H1 (cell line): ENCODE results near the gene REXO5. TPM values are rescaled to one million over a fixed set of nuclear protein-coding genes. Genes with fewer than 3 reads are reported as not detected.
A peak's percentile ranks its signal among the peaks of the same experiment; 100 is the strongest.

Experiments
- CTCF ChIA-PET: fragments of 300-600 bp; sonication (Branson Sonifier 250); formaldehyde crosslinking; loops from one replicate; lab custom pipeline; 2021; ENCODE audit not compliant: partially characterized antibody; lab: Charles Lee
- POLR2A ChIA-PET: fragments of 300-600 bp; sonication (Branson Sonifier 250); formaldehyde crosslinking; loops from one replicate; lab custom pipeline; 2021; ENCODE audit warnings: inconsistent platforms; ENCODE audit not compliant: partially characterized antibody; lab: Charles Lee
- DNase-seq, 2 experiments: peaks; one replicate each; pipeline versions ENCODE4 v3.0.0 to v3.0.0-alpha.2; 2010 to 2022; ENCODE audit warnings: low spot score in 2 of 2, low read depth in 1 of 2, mixed read lengths in 1 of 2
- FAIRE-seq: peaks from 2 replicates; lab custom pipeline; 2011; peaks lifted over from hg19 to GRCh38; lab: Jason Lieb, UNC
- H2AFZ ChIP-seq: 2 replicates; pipeline ENCODE4 v1.8.1; 2012; ENCODE audit warnings: low read length, inconsistent platforms
- H2AK5ac ChIP-seq: 2 replicates; pipeline ENCODE4 v1.6.1; 2013; ENCODE audit warnings: low read depth, low read length
- H2BK120ac ChIP-seq: replicated peaks from 2 replicates; pipeline ENCODE3; 2013; ENCODE audit warnings: low read depth, low read length, inconsistent platforms
- H2BK12ac ChIP-seq: 2 replicates; pipeline ENCODE4 v1.6.1; 2013; ENCODE audit warnings: low read depth, low read length
- H2BK15ac ChIP-seq: 2 replicates; pipeline ENCODE4 v1.6.1; 2013; ENCODE audit warnings: low read length
- H2BK20ac ChIP-seq: 2 replicates; pipeline ENCODE4 v1.6.1; 2013; ENCODE audit warnings: low read length
- H2BK5ac ChIP-seq: 2 replicates; pipeline ENCODE4 v1.6.1; 2013; ENCODE audit warnings: low read depth, low read length
- H3K14ac ChIP-seq: 2 replicates; pipeline ENCODE4 v1.6.1; 2013; ENCODE audit warnings: inconsistent platforms; ENCODE audit not compliant: insufficient read length
- H3K18ac ChIP-seq: 2 replicates; pipeline ENCODE4 v1.6.1; 2013; ENCODE audit warnings: low read length; ENCODE audit errors: extremely low read depth
- H3K23ac ChIP-seq: 2 replicates; pipeline ENCODE4 v1.6.1; 2013; ENCODE audit warnings: inconsistent platforms; ENCODE audit not compliant: insufficient read length
- H3K23me2 ChIP-seq: 2 replicates; pipeline ENCODE4 v1.6.1; 2013; ENCODE audit warnings: low read depth, low read length
- H3K27ac ChIP-seq: 2 replicates; pipeline ENCODE4 v1.6.1; 2011; ENCODE audit warnings: low read depth, low read length, inconsistent platforms
- H3K27me3 ChIP-seq, 4 experiments: replicated peaks in 1 of 4; 1 replicate in 1 of 4; 2 replicates in 3 of 4; pipeline versions ENCODE4 v1.6.1 to v1.8.1; 2011 to 2013; ENCODE audit warnings: low read length in 3 of 4, mild to moderate bottlenecking in 3 of 4, inconsistent platforms in 2 of 4, mixed read lengths in 2 of 4, moderate library complexity in 1 of 4; ENCODE audit not compliant: control insufficient read depth in 3 of 4, insufficient read depth in 3 of 4; ENCODE audit errors: extremely low read depth in 1 of 4
- H3K36me3 ChIP-seq, 4 experiments: 2 replicates each; pipeline versions ENCODE4 v1.6.1 to v1.8.1; 2011 to 2013; ENCODE audit warnings: mild to moderate bottlenecking in 4 of 4, low read length in 3 of 4, moderate library complexity in 2 of 4, control low read depth in 1 of 4, inconsistent platforms in 1 of 4; ENCODE audit not compliant: insufficient read depth in 4 of 4, control insufficient read depth in 2 of 4
- H3K4ac ChIP-seq: replicated peaks from 2 replicates; pipeline ENCODE3; 2013; ENCODE audit warnings: low read length, low read depth, mixed read lengths, inconsistent platforms; ENCODE audit not compliant: insufficient read length
- H3K4me1 ChIP-seq, 4 experiments: replicated peaks in 1 of 4; 1 replicate in 1 of 4; 2 replicates in 3 of 4; pipeline versions ENCODE4 v1.6.1 to v1.8.1; 2011 to 2013; ENCODE audit warnings: low read length in 3 of 4, inconsistent platforms in 2 of 4, mixed read lengths in 1 of 4; ENCODE audit not compliant: insufficient read depth in 4 of 4, control insufficient read depth in 3 of 4
- H3K4me2 ChIP-seq, 2 experiments: 2 replicates each; pipeline versions ENCODE4 v1.6.1 to v1.8.1; 2011 to 2013; ENCODE audit warnings: low read depth in 2 of 2, low read length in 2 of 2, control low read depth in 1 of 2, inconsistent platforms in 1 of 2, mild to moderate bottlenecking in 1 of 2; ENCODE audit not compliant: insufficient read depth in 1 of 2
- H3K4me3 ChIP-seq, 4 experiments: fragments of 200-600, 300-600 bp in 1 of 4; sonication (generic), shearing (Covaris generic), sonication (Bioruptor Twin) in 1 of 4; 2 replicates each; pipeline versions ENCODE4 v1.5.1 to v1.8.1; 2011 to 2016; ENCODE audit warnings: low read length in 4 of 4, low read depth in 3 of 4, control low read depth in 2 of 4, inconsistent platforms in 2 of 4, mild to moderate bottlenecking in 2 of 4, mixed read lengths in 1 of 4, moderate library complexity in 1 of 4; ENCODE audit not compliant: insufficient read depth in 2 of 4; ENCODE audit errors: extremely low read depth in 1 of 4
- H3K56ac ChIP-seq: replicated peaks from 2 replicates; pipeline ENCODE3; 2013; ENCODE audit warnings: low read depth, mild to moderate bottlenecking, mixed read lengths, low read length, inconsistent platforms; ENCODE audit not compliant: insufficient read length
- H3K79me1 ChIP-seq: 2 replicates; pipeline ENCODE4 v1.6.1; 2013; ENCODE audit warnings: low read depth, low read length, control low read depth
- H3K79me2 ChIP-seq, 2 experiments: 2 replicates each; pipeline versions ENCODE4 v1.6.1 to v1.8.1; 2012 to 2013; ENCODE audit warnings: low read length in 2 of 2, mild to moderate bottlenecking in 2 of 2, inconsistent platforms in 1 of 2; ENCODE audit not compliant: insufficient read depth in 2 of 2, control insufficient read depth in 1 of 2
- H3K9ac ChIP-seq, 4 experiments: replicated peaks in 1 of 4; 1 replicate in 1 of 4; 2 replicates in 3 of 4; pipeline versions ENCODE4 v1.6.1 to v1.8.1; 2011 to 2013; ENCODE audit warnings: low read depth in 3 of 4, low read length in 3 of 4, control low read depth in 2 of 4, mild to moderate bottlenecking in 2 of 4, moderate library complexity in 2 of 4, inconsistent platforms in 1 of 4; ENCODE audit errors: extremely low read depth in 1 of 4
- H3K9me3 ChIP-seq, 2 experiments: 2 replicates each; pipeline versions ENCODE4 v1.6.1 to v1.8.1; 2012 to 2013; ENCODE audit warnings: mild to moderate bottlenecking in 2 of 2, moderate library complexity in 2 of 2, control low read depth in 1 of 2, inconsistent platforms in 1 of 2, low read depth in 1 of 2, low read length in 1 of 2, mixed read lengths in 1 of 2; ENCODE audit not compliant: insufficient read depth in 2 of 2
- H4K20me1 ChIP-seq, 2 experiments: replicated peaks in 1 of 2; 2 replicates each; pipeline versions ENCODE3 to v1.8.1; 2011 to 2013; ENCODE audit warnings: inconsistent platforms in 2 of 2, low read length in 2 of 2, mild to moderate bottlenecking in 1 of 2; ENCODE audit not compliant: insufficient read depth in 2 of 2, control insufficient read depth in 1 of 2
- H4K5ac ChIP-seq: 2 replicates; pipeline ENCODE4 v1.6.1; 2013; ENCODE audit warnings: low read length, low read depth, mixed read lengths, inconsistent platforms; ENCODE audit not compliant: insufficient read length
- H4K8ac ChIP-seq: 2 replicates; pipeline ENCODE4 v1.8.0; 2013; ENCODE audit warnings: mild to moderate bottlenecking, moderate library complexity, low read length, inconsistent platforms; ENCODE audit not compliant: insufficient read depth; ENCODE audit errors: extremely low read depth
- H4K91ac ChIP-seq: replicated peaks from 2 replicates; pipeline ENCODE3; 2013; ENCODE audit warnings: low read length, mixed read lengths, inconsistent platforms; ENCODE audit not compliant: insufficient read length
- CEBPB ChIP-seq: IDR thresholded peaks from 2 replicates; pipeline ENCODE4 v1.6.1; 2012; ENCODE audit warnings: low read depth, low read length
- CTBP2 ChIP-seq: IDR thresholded peaks from 2 replicates; pipeline ENCODE4 v1.7.0; 2011; ENCODE audit warnings: borderline replicate concordance, mild to moderate bottlenecking, moderate library complexity, mixed read lengths, low read length; ENCODE audit not compliant: insufficient read depth, insufficient read length
- HDAC6 ChIP-seq: IDR thresholded peaks from one replicate; pipeline ENCODE4 v1.7.1; 2012; ENCODE audit warnings: low read depth, mild to moderate bottlenecking, inconsistent platforms, low read length, moderate library complexity
- KDM1A ChIP-seq: fragments of 200-600, 300-600 bp; sonication (generic); IDR thresholded peaks from 2 replicates; pipeline ENCODE4 v1.7.1; 2016; ENCODE audit warnings: mild to moderate bottlenecking, low read length, borderline replicate concordance
- SIRT6 ChIP-seq: IDR thresholded peaks from one replicate; pipeline ENCODE4 v1.7.1; 2012; ENCODE audit warnings: low read length, inconsistent platforms
- WGBS, 2 experiments: shearing (Covaris generic) in 1 of 2; methylation state at CpG; one replicate each; pipeline versions ENCODE4 v1.1.6 to v1.1.7; 2013 to 2015; ENCODE audit warnings: low lambda C conversion rate in 2 of 2, mixed read lengths in 2 of 2, inconsistent platforms in 1 of 2, low coverage in 1 of 2, missing lambda C conversion rate in 1 of 2; ENCODE audit not compliant: insufficient replicate concordance in 2 of 2, insufficient coverage in 1 of 2, insufficient read length in 1 of 2; ENCODE audit errors: extremely low coverage in 1 of 2, missing lambda C conversion rate in 1 of 2; 5-methylcytosine and 5-hydroxymethylcytosine counted together
- polyA plus RNA-seq, 7 experiments: library from polyadenylated mRNA; depleted of rRNA in 3 of 7; stranded (reverse) in 5 of 7; unstranded in 2 of 7; fragments of >200 nt in 5 of 7; fragments of 200-250 nt in 2 of 7; gene quantifications; 1 replicate in 5 of 7; 2 replicates in 1 of 7; 4 replicates in 1 of 7; pipeline versions ENCODE4 v1.2.1 to v1.2.3, GENCODE V29; 2011 to 2013; ENCODE audit warnings: missing spikeins in 2 of 7, mixed read lengths in 2 of 7
- total RNA-seq: library from RNA; stranded (reverse); fragmentation: NEBNext Ultra II Directional; extraction: Animal tissue kit (Norgen Biotek cat#: 25700); gene quantifications from 2 replicates; pipeline ENCODE4 v1.2.1, GENCODE V29; 2021

REXO5 gene
- total and polyA plus RNA-seq, 2 of the 8 experiments (the other 6 are each of a cell fraction or from before 2014, with no cell fraction given) = 2.4 to 8.9 TPM

- H3K18ac ChIP-seq = no peak overlapping the region
- H4K91ac ChIP-seq = no peak overlapping the region
- CTCF ChIA-PET = interaction anchor here (1.6 kb wide), 1 partner anchor 11 kb away, joined by 4 read pairs; no protein-coding TSS in a partner anchor
- H3K4me1 ChIP-seq = no peaks in the 10 kb centered on the region; a peak in 1 of 7 replicates
- no peaks in the 10 kb centered on the region for H3K79me1 ChIP-seq
- H3K27ac ChIP-seq = no peak overlapping the region
- no peaks in the 10 kb centered on the region for H3K79me2 ChIP-seq
- POLR2A ChIA-PET = interaction anchor here (1.1 kb wide), 1 partner anchor 21 kb away, joined by 3 read pairs; the partner anchor contains the start of gene THUMPD1
- DNase-seq (no peak), FAIRE-seq (no peak)
- H2AFZ ChIP-seq = no peak overlapping the region
- no peaks in the 10 kb centered on the region; a peak in 1 of 7 replicates for H3K27me3 ChIP-seq
- no peaks in the 10 kb centered on the region for H3K23me2 ChIP-seq
- no peak overlapping the region for H2AK5ac ChIP-seq
- H3K9me3 ChIP-seq = no peaks in the 10 kb centered on the region; a peak in 1 of 4 replicates
- H2BK20ac ChIP-seq = no peak overlapping the region
- no peak overlapping the region for H2BK12ac ChIP-seq
- no peak overlapping the region for H4K8ac ChIP-seq
- no peak overlapping the region for H3K4ac ChIP-seq
- no peak overlapping the region for H3K23ac ChIP-seq
- H3K36me3 ChIP-seq = no peaks in the 10 kb centered on the region
- H4K5ac ChIP-seq = no peak overlapping the region
- no peak overlapping the region for H3K56ac ChIP-seq
- 87% methylated on average over 3 of the region's 3 CpGs; no CpG with 5 or more reads in 1 of the 2 experiments for WGBS, 2 experiments
- H2BK5ac ChIP-seq = no peak overlapping the region
- peak overlapping the region in 1 of 2 experiments; percentile 96; a peak in 1 of 4 replicates for H3K4me2 ChIP-seq
- no peak for TF ChIP-seq CEBPB
- no peak for TF ChIP-seq HDAC6
- no peak for TF ChIP-seq CTBP2
- no peak for TF ChIP-seq SIRT6
- no peak for TF ChIP-seq KDM1A
- H2BK120ac ChIP-seq = no peak overlapping the region
- H3K4me3 ChIP-seq = no peak overlapping the region
- no peaks in the 10 kb centered on the region for H4K20me1 ChIP-seq
- no peak overlapping the region for H3K9ac ChIP-seq
- H2BK15ac ChIP-seq = no peak overlapping the region
- H3K14ac ChIP-seq = no peak overlapping the region
Measured at GRCh38 chr16:20762404-20763123, 43.8 kb upstream of the REXO5 start.
